Measurements from ENCODE around the gene ZNF516.

Gene ZNF516

GRCh38 chr18:76530846-76531245 lies 35.8 kb upstream of the ZNF516 start:
- Histone ChIP-seq H3K27ac (no peak overlapping the region), H3K27me3 (replicated peaks) (no peaks in the 10 kb centered on the region), H3K36me3 (replicated peaks) (no peaks in the 10 kb centered on the region), H3K4me3 (ENCODE audit: low read depth, low read length) (no peak overlapping the region)
- in situ Hi-C loops (cut with HindIII; ENCODE audit: low pct_ligation_motif_present, low sequenced_read_pairs): no loop called here
- no peak for TF ChIP-seq CTCF (IDR thresholded peaks at IDR 0.05; ENCODE audit: low read depth, low read length, missing control alignments)
- DNase-seq: no peak

GRCh38 chr18:76530391-76530790 lies 35.3 kb upstream of the ZNF516 start:
- in situ Hi-C loops (cut with HindIII; ENCODE audit: low pct_ligation_motif_present, low sequenced_read_pairs): no loop called here
- Histone ChIP-seq H3K27me3 (replicated peaks) (no peaks in the 10 kb centered on the region), H3K27ac (no peak overlapping the region), H3K36me3 (replicated peaks) (no peaks in the 10 kb centered on the region), H3K4me3 (ENCODE audit: low read depth, low read length) (no peak overlapping the region)
- no peak for TF ChIP-seq CTCF (IDR thresholded peaks at IDR 0.05; ENCODE audit: low read depth, low read length, missing control alignments)
- DNase-seq: no peak

GRCh38 chr18:76529433-76529811 lies 34.4 kb upstream of the ZNF516 start:
- no peak for DNase-seq
- Histone ChIP-seq H3K27ac (no peak overlapping the region), H3K27me3 (replicated peaks) (no peaks in the 10 kb centered on the region), H3K4me3 (ENCODE audit: low read depth, low read length) (no peak overlapping the region), H3K36me3 (replicated peaks) (no peaks in the 10 kb centered on the region)
- no peak for TF ChIP-seq CTCF (IDR thresholded peaks at IDR 0.05; ENCODE audit: low read depth, low read length, missing control alignments)
- in situ Hi-C loops (cut with HindIII; ENCODE audit: low pct_ligation_motif_present, low sequenced_read_pairs): no loop called here

- H3K27me3 ChIP-seq (replicated peaks): no peaks in the 10 kb centered on the region
- peak; percentile 35 for TF ChIP-seq CTCF (IDR thresholded peaks at IDR 0.05; ENCODE audit: low read depth, low read length, missing control alignments)
- peak; percentile 31 for DNase-seq
- in situ Hi-C loops (cut with HindIII; ENCODE audit: low pct_ligation_motif_present, low sequenced_read_pairs): no loop called here
- peak overlapping the region; percentile 47 for H3K4me3 ChIP-seq (ENCODE audit: low read depth, low read length)
- H3K27ac ChIP-seq: no peak overlapping the region
- no peaks in the 10 kb centered on the region for H3K36me3 ChIP-seq (replicated peaks)
These were observed 33.7 kb upstream of the ZNF516 start for GRCh38 chr18:76528477-76529432.

GRCh38 chr18:76525911-76526310 lies 30.9 kb upstream of the ZNF516 start:
- in situ Hi-C loops (cut with HindIII; ENCODE audit: low pct_ligation_motif_present, low sequenced_read_pairs): no loop called here
- no peaks in the 10 kb centered on the region for H3K36me3 ChIP-seq (replicated peaks)
- DNase-seq: no peak
- no peaks in the 10 kb centered on the region for H3K27me3 ChIP-seq (replicated peaks)
- TF ChIP-seq CTCF (IDR thresholded peaks at IDR 0.05; ENCODE audit: low read depth, low read length, missing control alignments): no peak
- no peak overlapping the region for H3K27ac ChIP-seq
- H3K4me3 ChIP-seq (ENCODE audit: low read depth, low read length): no peak overlapping the region
